Mesodermal cell (in vitro differentiated cells): ENCODE measurements around the gene PIK3R5.

Experiments used
- H3K27ac ChIP-seq: 2 replicates; pipeline ENCODE4 v1.7.0; 2013; ENCODE audit warnings: mild to moderate bottlenecking, low read depth, low read length, moderate library complexity; ENCODE audit not compliant: severe bottlenecking
- H3K36me3 ChIP-seq: 2 replicates; pipeline ENCODE4 v1.7.1; 2013; ENCODE audit warnings: mild to moderate bottlenecking, low read length, moderate library complexity; ENCODE audit not compliant: control insufficient read depth, insufficient read depth
- H3K4me1 ChIP-seq: one replicate; pipeline ENCODE4 v1.7.1; 2013; ENCODE audit warnings: mild to moderate bottlenecking, low read length; ENCODE audit not compliant: insufficient read depth, control insufficient read depth, poor library complexity, severe bottlenecking
- H3K4me3 ChIP-seq: 2 replicates; pipeline ENCODE4 v1.7.0; 2013; ENCODE audit warnings: low read length, control low read depth, mild to moderate bottlenecking; ENCODE audit not compliant: insufficient read depth, poor library complexity, severe bottlenecking; ENCODE audit errors: extremely low read depth
- H3K9me3 ChIP-seq: 2 replicates; pipeline ENCODE4 v1.7.1; 2013; ENCODE audit warnings: mild to moderate bottlenecking, low read length, moderate library complexity; ENCODE audit not compliant: control insufficient read depth
- WGBS, 2 experiments: methylation state at CpG; one replicate each; pipeline ENCODE4 v1.1.5; 2013; ENCODE audit warnings: missing lambda C conversion rate in 2 of 2; ENCODE audit not compliant: insufficient coverage in 2 of 2; 5-methylcytosine and 5-hydroxymethylcytosine counted together

Gene PIK3R5

DNA sequence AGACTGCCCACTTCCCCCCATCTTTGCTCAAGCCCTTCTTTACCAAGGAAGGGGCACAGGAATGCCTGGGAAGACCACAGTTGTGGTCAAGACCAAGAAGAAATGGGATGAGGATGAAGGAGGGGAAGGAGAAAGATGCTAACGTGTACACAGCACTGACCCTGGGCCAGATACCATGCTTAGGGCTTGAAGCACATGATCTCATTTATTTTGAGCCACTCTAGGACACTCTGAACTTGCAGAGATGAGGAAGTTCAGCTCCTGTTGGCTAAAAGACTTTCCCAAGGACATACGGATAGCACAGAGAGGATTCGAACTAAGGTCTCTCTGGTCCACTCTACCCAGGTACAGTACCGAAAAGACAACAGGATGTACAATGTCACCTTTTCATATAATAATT, 42.6 kb downstream of the PIK3R5 start:
- H3K36me3 ChIP-seq = no peaks in the 10 kb centered on the region
- H3K9me3 ChIP-seq = peaks cover 13% of the 10 kb centered on the region
- H3K4me1 ChIP-seq = peaks cover 3% of the 10 kb centered on the region
- 61 to 83% methylated on average over 3 of the region's 4 CpGs for WGBS, 2 experiments
- H3K4me3 ChIP-seq = no peak overlapping the region
- H3K27ac ChIP-seq = no peak overlapping the region

- Histone ChIP-seq H3K27ac (no peak overlapping the region), H3K4me3 (no peak overlapping the region), H3K36me3 (no peaks in the 10 kb centered on the region), H3K9me3 (peaks cover 13% of the 10 kb centered on the region), H3K4me1 (peaks cover 3% of the 10 kb centered on the region)
- WGBS, 2 experiments = 79 to 95% methylated on average over 5 to 6 of the region's 6 CpGs
These were observed 43.1 kb downstream of the PIK3R5 start for GRCh38 chr17:8922451-8922850.

GRCh38 chr17:8921147-8921546, 44.4 kb downstream of the PIK3R5 start:
- H3K27ac ChIP-seq = no peak overlapping the region
- 100% methylated on average over 1 of the region's 2 CpGs; no CpG with 5 or more reads in 1 of the 2 experiments for WGBS, 2 experiments
- H3K4me1 ChIP-seq = peaks cover 3% of the 10 kb centered on the region
- no peaks in the 10 kb centered on the region for H3K36me3 ChIP-seq
- peaks cover 15% of the 10 kb centered on the region for H3K9me3 ChIP-seq
- H3K4me3 ChIP-seq = no peak overlapping the region

DNA sequence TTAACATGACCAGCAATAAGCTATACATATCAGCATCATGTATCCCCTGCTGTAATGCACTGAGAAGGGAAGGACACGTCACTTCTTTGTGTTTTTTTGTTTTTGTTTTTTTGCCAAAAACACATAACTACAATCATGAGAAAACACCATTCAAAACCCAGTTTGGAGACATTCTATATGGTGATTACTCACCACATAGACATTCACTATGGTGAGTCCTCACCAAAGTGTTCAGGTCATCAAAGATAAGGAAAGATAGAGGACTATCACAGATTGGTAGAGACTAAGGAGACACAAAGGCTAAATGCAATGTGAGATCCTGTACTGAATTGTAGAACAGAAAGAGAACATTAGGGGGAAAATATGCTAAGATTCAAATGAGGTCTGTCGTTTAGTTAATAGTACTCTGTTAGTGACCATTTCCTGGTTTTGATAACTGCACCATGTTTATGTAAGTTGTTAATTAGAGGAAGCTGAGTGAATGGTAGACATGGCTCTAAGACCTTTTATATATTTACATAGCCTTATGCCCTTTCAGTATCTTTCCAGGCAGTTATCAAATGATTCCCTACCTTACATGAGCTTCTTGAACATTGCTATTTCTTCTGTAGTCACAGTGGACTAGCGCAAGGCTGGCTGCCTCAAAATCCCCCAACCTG, 46.6 kb downstream of the PIK3R5 start:
- WGBS, 2 experiments = 86 to 100% methylated on average over 1 of the region's 3 CpGs
- Histone ChIP-seq H3K36me3 (no peaks in the 10 kb centered on the region), H3K27ac (no peak overlapping the region), H3K4me3 (no peak overlapping the region), H3K4me1 (peaks cover 3% of the 10 kb centered on the region), H3K9me3 (peaks cover 15% of the 10 kb centered on the region)

DNA sequence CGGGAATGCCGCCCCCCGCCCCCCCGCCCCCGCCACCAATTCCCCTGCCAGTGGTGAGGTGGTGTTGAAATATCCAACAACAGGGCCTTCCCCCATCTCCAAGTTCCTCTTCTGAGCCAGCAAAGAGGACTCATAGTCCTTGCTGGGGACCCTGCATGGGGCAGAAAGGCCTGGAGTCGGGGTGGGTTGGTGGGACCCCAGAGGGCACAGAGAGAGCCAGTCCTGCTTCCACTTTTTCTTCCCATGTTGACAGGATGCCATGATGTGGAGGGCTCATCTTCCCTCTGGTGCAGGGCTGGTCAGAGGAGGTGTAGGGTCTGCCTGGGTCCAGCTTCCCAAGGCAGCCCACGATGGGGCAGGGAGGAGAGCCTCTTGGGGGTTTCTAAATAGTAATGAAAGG, 49.0 kb downstream of the PIK3R5 start:
- Histone ChIP-seq H3K9me3 (peaks cover 15% of the 10 kb centered on the region), H3K27ac (no peak overlapping the region), H3K4me3 (no peak overlapping the region), H3K4me1 (no peaks in the 10 kb centered on the region), H3K36me3 (no peaks in the 10 kb centered on the region)
- WGBS, 2 experiments = 92 to 100% methylated on average over 1 to 2 of the region's 7 CpGs

- no peaks in the 10 kb centered on the region for H3K4me1 ChIP-seq
- WGBS, 2 experiments = 79 to 89% methylated on average over 6 to 8 of the region's 8 CpGs
- H3K9me3 ChIP-seq = peaks cover 15% of the 10 kb centered on the region
- no peaks in the 10 kb centered on the region for H3K36me3 ChIP-seq
- no peak overlapping the region for H3K27ac ChIP-seq
- H3K4me3 ChIP-seq = no peak overlapping the region
These were observed 51.0 kb downstream of the PIK3R5 start for GRCh38 chr17:8914554-8914953.

DNA sequence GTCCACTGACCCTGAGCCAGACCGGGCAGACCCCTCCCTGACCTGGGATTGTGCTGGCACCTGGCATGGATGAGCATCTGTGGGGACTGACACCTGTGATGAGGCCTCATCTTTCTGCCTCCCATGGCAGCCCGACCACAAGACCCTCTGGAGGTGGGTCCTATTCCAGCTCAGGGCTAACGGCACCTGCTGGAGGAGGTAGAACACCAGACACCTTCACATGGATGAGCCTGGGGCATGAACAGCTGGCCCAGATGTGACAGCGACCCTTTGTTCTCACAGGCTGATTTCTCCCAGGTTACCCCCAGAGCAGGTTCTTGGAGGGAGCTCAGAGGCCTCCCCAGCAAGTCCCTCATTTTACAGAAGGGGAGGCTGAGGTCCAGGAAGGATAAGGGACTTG, 51.6 kb downstream of the PIK3R5 start:
- H3K4me3 ChIP-seq = no peak overlapping the region
- no peak overlapping the region for H3K27ac ChIP-seq
- peaks cover 15% of the 10 kb centered on the region for H3K9me3 ChIP-seq
- H3K36me3 ChIP-seq = no peaks in the 10 kb centered on the region
- WGBS, 2 experiments = 87 to 91% methylated on average over 4 of the region's 4 CpGs
- H3K4me1 ChIP-seq = no peaks in the 10 kb centered on the region

- 83 to 92% methylated on average over 3 to 6 of the region's 6 CpGs for WGBS, 2 experiments
- Histone ChIP-seq H3K4me3 (no peak overlapping the region), H3K4me1 (no peaks in the 10 kb centered on the region), H3K9me3 (peaks cover 13% of the 10 kb centered on the region), H3K27ac (no peak overlapping the region), H3K36me3 (no peaks in the 10 kb centered on the region)
These were observed 52.4 kb downstream of the PIK3R5 start for GRCh38 chr17:8913091-8913490.

GRCh38 chr17:8912084-8912981, 53.2 kb downstream of the PIK3R5 start:
- H3K36me3 ChIP-seq = no peaks in the 10 kb centered on the region
- no peak overlapping the region for H3K4me3 ChIP-seq
- 92 to 93% methylated on average over 17 to 18 of the region's 18 CpGs for WGBS, 2 experiments
- H3K27ac ChIP-seq = no peak overlapping the region
- H3K9me3 ChIP-seq = peaks cover 6% of the 10 kb centered on the region
- H3K4me1 ChIP-seq = no peaks in the 10 kb centered on the region

DNA sequence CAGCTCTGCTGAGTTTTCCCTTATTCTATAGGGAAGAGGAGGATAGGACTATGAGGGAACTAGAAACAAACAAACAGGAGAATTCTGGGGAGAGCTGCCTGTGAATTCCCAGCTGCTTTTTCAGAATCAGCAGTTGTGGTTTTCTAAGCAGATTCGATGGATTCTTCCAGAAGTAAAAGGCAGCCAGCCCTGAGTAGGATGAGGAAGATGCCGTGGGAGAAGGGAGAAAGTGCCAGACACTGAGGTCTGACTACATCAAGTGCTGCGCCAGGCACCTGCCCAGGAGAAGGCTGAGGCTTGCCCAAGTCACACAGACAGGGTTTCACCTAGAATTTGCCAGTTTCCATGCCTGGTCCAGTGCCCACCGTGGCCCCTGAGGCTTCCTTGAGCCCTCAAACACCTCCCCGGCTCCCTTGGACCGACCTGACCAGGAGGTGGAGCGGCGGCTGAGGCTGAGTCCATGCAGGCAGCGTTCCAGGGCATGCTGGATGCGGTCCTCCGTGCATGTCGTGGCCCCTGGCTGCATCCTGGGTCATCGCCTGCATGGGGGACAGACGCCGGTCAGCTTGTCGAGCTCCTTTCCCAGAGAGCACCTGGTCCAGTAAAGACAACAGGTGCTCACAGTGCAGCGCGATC, 54.4 kb downstream of the PIK3R5 start:
- no peaks in the 10 kb centered on the region for H3K36me3 ChIP-seq
- no peaks in the 10 kb centered on the region for H3K4me1 ChIP-seq
- no peaks in the 10 kb centered on the region for H3K9me3 ChIP-seq
- no peak overlapping the region for H3K27ac ChIP-seq
- WGBS, 2 experiments = 92 to 93% methylated on average over 10 to 18 of the region's 18 CpGs
- H3K4me3 ChIP-seq = no peak overlapping the region
